Femur (tissue), 1 donor: Measurements from ENCODE around the gene STK25.
A peak's percentile ranks its signal among the peaks of the same experiment; 100 is the strongest.
"Not testable (repeated sequence)": the region's sequence is repeated elsewhere in the genome, so short reads cannot be mapped to it uniquely, and the experiment has no call there.

Source experiments
- DNase-seq: peaks from one replicate; pipeline ENCODE4 v3.0.0-alpha.2; 2017

STK25 gene

GRCh38 chr2:241461693-241462677, 46.4 kb downstream of the STK25 start:
- DNase-seq, result no peak

GRCh38 chr2:241460631-241461030, 47.8 kb downstream of the STK25 start:
- no peak for DNase-seq

GRCh38 chr2:241459520-241459919, 48.9 kb downstream of the STK25 start:
- DNase-seq, result peak; percentile 32

GRCh38 chr2:241458687-241459086, 49.7 kb downstream of the STK25 start:
- DNase-seq, result no peak

- DNase-seq, result no peak
Measured at GRCh38 chr2:241456546-241456945, 51.8 kb downstream of the STK25 start.

GRCh38 chr2:241454837-241455485, 53.4 kb downstream of the STK25 start:
- no peak for DNase-seq

GRCh38 chr2:241453919-241454318, 54.5 kb downstream of the STK25 start:
- DNase-seq, result not testable (repeated sequence)

GRCh38 chr2:241451840-241452506, 56.4 kb downstream of the STK25 start:
- DNase-seq, result no peak

GRCh38 chr2:241450092-241450491, 58.3 kb downstream of the STK25 start:
- not testable (repeated sequence) for DNase-seq

- DNase-seq, result no peak
Measured at GRCh38 chr2:241445426-241445825, 63.0 kb downstream of the STK25 start.

- peak; percentile 61 for DNase-seq
Measured at GRCh38 chr2:241443486-241444223, 64.7 kb downstream of the STK25 start.
